Right lobe of liver (tissue), 4 donors: ENCODE measurements around the gene DIPK1A.

ENCODE experiments used
- CTCF ChIP-seq, 4 donors: fragments of 200-600 bp in 3 of 4; fragments of 450-650 bp in 1 of 4; IDR thresholded peaks; one replicate each; pipeline versions ENCODE4 v1.5.1 to v1.8.0; 2016 to 2022; ENCODE audit warnings: antibody characterized with exemption in 4 of 4, mild to moderate bottlenecking in 2 of 4
- POLR2A ChIP-seq: fragments of 450-650 bp; IDR thresholded peaks from one replicate; pipeline ENCODE4 v1.6.1; 2017; ENCODE audit warnings: antibody characterized with exemption, mild to moderate bottlenecking
- donor health status: DM: no; HTN: no; CAD: no.
- donor health status: DM: no; HTN: no; CAD: no.
- donor health status: DM: no; HTN: yes; CAD: no.

- TF ChIP-seq POLR2A = no peak
- TF ChIP-seq CTCF (IDR thresholded peaks at IDR 0.05) = no peak
Measured at GRCh38 chr1:92853299-92853698, 108.0 kb downstream of the DIPK1A start.
